CD4-positive, alpha-beta T cell (primary cell): ENCODE data around the gene CD40. TPM values are rescaled to one million over a fixed set of nuclear protein-coding genes. Genes with fewer than 3 reads are reported as not detected.
A peak's percentile ranks its signal among the peaks of the same experiment; 100 is the strongest.

Experiments
- ATAC-seq: fragments of 200-7000 bp; cut with Tn5 transposase; one replicate; pipeline ENCODE4 v1.10.0; 2022; ENCODE audit warnings: mild to moderate bottlenecking; ENCODE audit not compliant: poor library complexity
- CTCF ChIA-PET: fragments of 350-600 bp; sonication (Branson Sonifier 250); formaldehyde crosslinking; loops from one replicate; lab custom pipeline; 2021; ENCODE audit warnings: antibody characterized with exemption, inconsistent platforms; lab: Charles Lee
- POLR2A ChIA-PET: fragments of 350-600 bp; sonication (Branson Sonifier 250); formaldehyde crosslinking; loops from one replicate; lab custom pipeline; 2021; ENCODE audit warnings: antibody characterized with exemption, inconsistent platforms; lab: Charles Lee
- DNase-seq, 14 experiments: peaks; one replicate each; pipeline ENCODE4 v3.0.0-alpha.2; 2013 to 2020; ENCODE audit warnings: mixed read lengths in 2 of 14
- H3K27ac ChIP-seq, 2 donors: one replicate each; pipeline versions ENCODE4 v1.5.1 to v1.7.0; 2013; ENCODE audit warnings: low read length in 2 of 2, low read depth in 1 of 2, mild to moderate bottlenecking in 1 of 2
- H3K27me3 ChIP-seq, 2 experiments: 1 replicate in 1 of 2; 2 replicates in 1 of 2; pipeline versions ENCODE4 v1.6.1 to v1.7.0; 2013; ENCODE audit warnings: low read length in 2 of 2, control low read depth in 1 of 2, mild to moderate bottlenecking in 1 of 2, moderate library complexity in 1 of 2; ENCODE audit not compliant: insufficient read depth in 2 of 2, control insufficient read depth in 1 of 2
- H3K36me3 ChIP-seq: one replicate; pipeline ENCODE4 v1.6.1; 2013; ENCODE audit warnings: low read length, control low read depth; ENCODE audit not compliant: insufficient read depth
- H3K4me1 ChIP-seq: one replicate; pipeline ENCODE4 v1.6.1; 2013; ENCODE audit warnings: low read length, control low read depth; ENCODE audit not compliant: insufficient read depth
- H3K4me3 ChIP-seq: one replicate; pipeline ENCODE4 v1.5.1; 2013; ENCODE audit warnings: mild to moderate bottlenecking, low read length, moderate library complexity
- H3K9me3 ChIP-seq, 2 experiments: 1 replicate in 1 of 2; 2 replicates in 1 of 2; pipeline versions ENCODE4 v1.6.1 to v1.7.0; 2013; ENCODE audit warnings: low read length in 2 of 2, mild to moderate bottlenecking in 2 of 2, control low read depth in 1 of 2, moderate library complexity in 1 of 2; ENCODE audit not compliant: control insufficient read depth in 1 of 2, insufficient read depth in 1 of 2
- H3K27ac Mint-ChIP-seq: one replicate; pipeline ENCODE4 v1.8.0; 2020; ENCODE audit warnings: mixed read lengths
- H3K27me3 Mint-ChIP-seq: one replicate; pipeline ENCODE4 v1.8.0; 2021; ENCODE audit warnings: mixed read lengths
- H3K36me3 Mint-ChIP-seq: one replicate; pipeline ENCODE4 v1.8.0; 2021; ENCODE audit warnings: low read depth, mixed read lengths
- H3K4me1 Mint-ChIP-seq: one replicate; pipeline ENCODE4 v1.8.0; 2021; ENCODE audit warnings: low read depth, mixed read lengths
- H3K4me3 Mint-ChIP-seq: one replicate; pipeline ENCODE4 v1.8.0; 2020; ENCODE audit warnings: mild to moderate bottlenecking, mixed read lengths
- H3K9me3 Mint-ChIP-seq: one replicate; pipeline ENCODE4 v1.8.0; 2020; ENCODE audit warnings: mixed read lengths
- CTCF ChIP-seq: fragments of 200-600 bp; IDR thresholded peaks from one replicate; pipeline ENCODE4 v1.8.0; 2022; ENCODE audit warnings: antibody characterized with exemption, mild to moderate bottlenecking
- intact Hi-C, 2 experiments: fragments of 100-400 bp; cut with DNase I in 1 of 2; cut with micrococcal nuclease in 1 of 2; formaldehyde crosslinking; loops; one replicate each; pipeline versions ENCODE4 v1.15.1 to v1.9.0; 2023 to 2025; cut with DNase I, micrococcal nuclease
- total RNA-seq, 174 experiments: library from RNA in 2 of 174; stranded (reverse) in 2 of 174; gene quantifications; one replicate each; pipeline ENCODE4 v1.2.3 and lab custom pipeline; 2021 to 2026

CD40 gene
- total RNA-seq, 2 experiments from 2014 or later, result 1.0 to 1.2 TPM

- H3K27ac ChIP-seq, result no peak overlapping the region
- peaks cover 24% of the 10 kb centered on the region for H3K4me1 ChIP-seq
- Mint-ChIP-seq H3K4me3 (peak overlapping the region; percentile 94), H3K4me1 (peaks cover 27% of the 10 kb centered on the region), H3K27ac (peak overlapping the region; percentile 59), H3K36me3 (no peaks in the 10 kb centered on the region), H3K9me3 (no peaks in the 10 kb centered on the region), H3K27me3 (peaks cover 36% of the 10 kb centered on the region)
- ATAC-seq, result peak; percentile 47
- CTCF ChIA-PET, result no interaction called here
- peaks cover 0 to 2% of the 10 kb centered on the region in 2 experiments for H3K27me3 ChIP-seq
- TF ChIP-seq CTCF, result no peak
- no peaks in the 10 kb centered on the region for H3K36me3 ChIP-seq
- H3K9me3 ChIP-seq, result peaks cover 0 to 5% of the 10 kb centered on the region in 2 experiments
- POLR2A ChIA-PET, result no interaction called here
- intact Hi-C loops, result no loop called here
- peak overlapping the region; percentile 67 for H3K4me3 ChIP-seq
- DNase-seq, result peak in 6 of 14 experiments; percentile 7 to 35 (median 24)
Observed at GRCh38 chr20:46118481-46119020, 437 bp downstream of the CD40 start.

GRCh38 chr20:46119028-46119546, 973 bp downstream of the CD40 start:
- peaks cover 24% of the 10 kb centered on the region for H3K4me1 ChIP-seq
- no peaks in the 10 kb centered on the region for H3K27me3 ChIP-seq
- no peak for TF ChIP-seq CTCF
- peaks cover 0 to 5% of the 10 kb centered on the region in 2 experiments for H3K9me3 ChIP-seq
- Mint-ChIP-seq H3K4me3 (peak overlapping the region; percentile 94), H3K4me1 (peaks cover 27% of the 10 kb centered on the region), H3K27me3 (peaks cover 34% of the 10 kb centered on the region), H3K27ac (no peak overlapping the region), H3K36me3 (no peaks in the 10 kb centered on the region), H3K9me3 (no peaks in the 10 kb centered on the region)
- intact Hi-C loops, result no loop called here
- ChIA-PET POLR2A (no interaction called here), CTCF (no interaction called here)
- no peak overlapping the region for H3K27ac ChIP-seq
- peak in 3 of 14 experiments; percentile 21 to 35 (median 28) for DNase-seq
- no peak for ATAC-seq
- no peaks in the 10 kb centered on the region for H3K36me3 ChIP-seq
- no peak overlapping the region for H3K4me3 ChIP-seq

GRCh38 chr20:46119547-46119946, 1.4 kb downstream of the CD40 start:
- Mint-ChIP-seq H3K4me1 (peaks cover 27% of the 10 kb centered on the region), H3K27ac (no peak overlapping the region), H3K36me3 (no peaks in the 10 kb centered on the region), H3K27me3 (peaks cover 29% of the 10 kb centered on the region), H3K9me3 (no peaks in the 10 kb centered on the region), H3K4me3 (peak overlapping the region; percentile 94)
- ChIA-PET CTCF (no interaction called here), POLR2A (no interaction called here)
- intact Hi-C loops, result no loop called here
- Histone ChIP-seq H3K4me3 (no peak overlapping the region), H3K27me3 (no peaks in the 10 kb centered on the region), H3K36me3 (no peaks in the 10 kb centered on the region), H3K9me3 (peaks cover 0 to 5% of the 10 kb centered on the region in 2 experiments), H3K4me1 (peaks cover 24% of the 10 kb centered on the region), H3K27ac (no peak overlapping the region)
- ATAC-seq, result no peak
- peak in 1 of 14 experiments; percentile 0 for DNase-seq
- no peak for TF ChIP-seq CTCF
